HTERT RPE-1 (cell line): ENCODE data around the gene CNTN5.

Experiments
- in situ Hi-C: fragments of 300-500 bp; cut with MboI; formaldehyde crosslinking; loops from 4 replicates; pipeline ENCODE4 v1.14.3; 2020; ENCODE audit warnings: low sequenced_read_pairs

The CNTN5 gene

GRCh38 chr11:99162819-99163218, 142.1 kb downstream of the CNTN5 start:
- in situ Hi-C loops, result no loop called here

- in situ Hi-C loops, result no loop called here
Observed at GRCh38 chr11:99170591-99170990, 149.8 kb downstream of the CNTN5 start.

GRCh38 chr11:99171330-99171729, 150.6 kb downstream of the CNTN5 start:
- in situ Hi-C loops, result no loop called here

GRCh38 chr11:99176430-99176829, 155.7 kb downstream of the CNTN5 start:
- in situ Hi-C loops, result no loop called here

- in situ Hi-C loops, result no loop called here
Observed at GRCh38 chr11:99177446-99177845, 156.7 kb downstream of the CNTN5 start.

GRCh38 chr11:99184146-99184545, 163.4 kb downstream of the CNTN5 start:
- in situ Hi-C loops, result no loop called here

GRCh38 chr11:99188221-99188620, 167.5 kb downstream of the CNTN5 start:
- in situ Hi-C loops, result no loop called here

- in situ Hi-C loops, result no loop called here
Observed at GRCh38 chr11:99192716-99193115, 172.0 kb downstream of the CNTN5 start.

- in situ Hi-C loops, result no loop called here
Observed at GRCh38 chr11:99197477-99197876, 176.7 kb downstream of the CNTN5 start.

GRCh38 chr11:99198215-99198614, 177.5 kb downstream of the CNTN5 start:
- in situ Hi-C loops, result no loop called here

- in situ Hi-C loops, result no loop called here
Observed at GRCh38 chr11:99199341-99199740, 178.6 kb downstream of the CNTN5 start.

- in situ Hi-C loops, result no loop called here
Observed at GRCh38 chr11:99200720-99201119, 180.0 kb downstream of the CNTN5 start.

GRCh38 chr11:99208813-99209212, 188.1 kb downstream of the CNTN5 start:
- in situ Hi-C loops, result no loop called here

- in situ Hi-C loops, result no loop called here
Observed at GRCh38 chr11:99229544-99229943, 208.8 kb downstream of the CNTN5 start.

GRCh38 chr11:99234534-99234933, 213.8 kb downstream of the CNTN5 start:
- in situ Hi-C loops, result no loop called here

GRCh38 chr11:99238401-99238800, 217.7 kb downstream of the CNTN5 start:
- in situ Hi-C loops, result no loop called here

- in situ Hi-C loops, result no loop called here
Observed at GRCh38 chr11:99240192-99241030, 219.7 kb downstream of the CNTN5 start.

GRCh38 chr11:99241066-99241465, 220.3 kb downstream of the CNTN5 start:
- in situ Hi-C loops, result no loop called here

- in situ Hi-C loops, result no loop called here
Observed at GRCh38 chr11:99244613-99245012, 223.9 kb downstream of the CNTN5 start.

- in situ Hi-C loops, result no loop called here
Observed at GRCh38 chr11:99246199-99246598, 225.4 kb downstream of the CNTN5 start.

- in situ Hi-C loops, result no loop called here
Observed at GRCh38 chr11:99256614-99257013, 235.9 kb downstream of the CNTN5 start.

- in situ Hi-C loops, result no loop called here
Observed at GRCh38 chr11:99257131-99257530, 236.4 kb downstream of the CNTN5 start.

- in situ Hi-C loops, result no loop called here
Observed at GRCh38 chr11:99260696-99261095, 239.9 kb downstream of the CNTN5 start.
